ENCODE measurements around the gene CAMKK1. TPM values are rescaled to one million over a fixed set of nuclear protein-coding genes. Genes with fewer than 3 reads are reported as not detected.

Gene CAMKK1
- total and polyA plus RNA-seq, 4 donors = 3.8 to 14.9 (median 9.4) TPM

GRCh38 chr17:3889325-3890012, 3.4 kb downstream of the CAMKK1 start:
- ATAC-seq (ENCODE audit: insufficient read depth, low FRiP score) (no peak), DNase-seq (no peak)
- no peaks in the 10 kb centered on the region for H3K9me3 ChIP-seq (ENCODE audit: control insufficient read depth in 4 of 4, insufficient read depth in 3 of 4, low read length in 3 of 4)
- peak overlapping the region in 1 of 2 donors; percentile 58 for H3K27ac ChIP-seq (ENCODE audit: low read depth in 1 of 2, low read length in 1 of 2)
- H3K4me3 ChIP-seq = no peak overlapping the region
- peaks cover 0 to 43% (median 13%) of the 10 kb centered on the region in 5 donors for H3K4me1 ChIP-seq (ENCODE audit: control insufficient read depth in 5 of 5, insufficient read depth in 5 of 5, low read length in 5 of 5)
- TF ChIP-seq CTCF (IDR thresholded peaks at IDR 0.05; ENCODE audit: control extremely low read depth, extremely low read depth) = no peak
- 90% methylated on average over 17 of the region's 17 CpGs for WGBS, 2 donors
- H3K27me3 ChIP-seq (ENCODE audit: control insufficient read depth in 3 of 3, insufficient read depth in 3 of 3, low read length in 2 of 3) = no peaks in the 10 kb centered on the region
- H3K36me3 ChIP-seq (ENCODE audit: control insufficient read depth in 4 of 4, insufficient read depth in 4 of 4, low read length in 4 of 4) = peaks cover 0 to 2% (median 0%) of the 10 kb centered on the region in 4 donors
- H3K9ac ChIP-seq (ENCODE audit: insufficient read depth in 1 of 2, low read length in 2 of 2) = no peak overlapping the region

DNA sequence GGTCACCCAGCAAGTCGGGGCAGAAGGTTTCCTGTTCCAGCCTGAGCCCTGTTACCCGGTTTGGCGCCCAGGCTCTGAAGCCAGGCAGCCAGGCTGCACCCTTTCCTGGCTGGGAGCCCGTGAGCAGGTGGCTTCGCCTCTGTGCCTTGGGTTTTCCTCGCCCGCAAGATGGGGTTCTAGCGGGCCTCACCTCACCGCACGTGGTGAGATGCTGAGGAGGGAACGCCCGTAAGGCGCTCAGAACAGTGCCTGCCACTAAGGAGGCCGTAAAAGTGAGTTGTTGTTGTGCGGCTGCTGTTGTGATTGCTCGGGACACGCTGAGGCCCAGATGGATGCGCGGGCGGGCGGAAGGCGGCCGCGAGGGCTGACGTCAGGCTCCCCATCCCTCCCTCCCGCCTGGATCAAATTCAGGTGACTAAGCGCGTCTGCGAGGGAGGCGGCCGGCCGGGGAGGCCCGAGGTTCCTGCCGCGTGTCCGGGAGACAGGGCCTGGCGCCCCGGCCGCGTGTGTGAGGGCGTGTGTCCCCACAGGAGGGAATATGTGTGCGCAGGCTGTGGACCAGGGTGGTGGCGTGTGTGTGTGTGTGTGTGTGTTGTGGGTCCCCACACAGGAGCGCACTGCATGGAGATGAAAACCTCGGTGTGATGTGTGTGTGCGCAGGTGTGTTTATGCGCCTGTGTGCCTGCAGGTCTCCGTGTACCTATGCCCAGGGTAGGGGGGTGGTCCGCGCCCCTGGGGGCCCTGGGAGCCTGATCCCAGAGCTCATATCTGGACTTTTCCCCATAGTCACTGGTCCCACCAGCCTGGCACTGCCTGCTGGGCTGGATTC, 4.3 kb downstream of the CAMKK1 start:
- no peak for ATAC-seq (ENCODE audit: insufficient read depth, low FRiP score)
- no peak for TF ChIP-seq CTCF (IDR thresholded peaks at IDR 0.05; ENCODE audit: control extremely low read depth, extremely low read depth)
- Histone ChIP-seq H3K27me3 (ENCODE audit: control insufficient read depth in 3 of 3, insufficient read depth in 3 of 3, low read length in 2 of 3) (no peaks in the 10 kb centered on the region), H3K9ac (ENCODE audit: insufficient read depth in 1 of 2, low read length in 2 of 2) (no peak overlapping the region), H3K4me1 (ENCODE audit: control insufficient read depth in 5 of 5, insufficient read depth in 5 of 5, low read length in 5 of 5) (peaks cover 0 to 34% (median 13%) of the 10 kb centered on the region in 5 donors), H3K4me3 (no peak overlapping the region), H3K9me3 (ENCODE audit: control insufficient read depth in 4 of 4, insufficient read depth in 3 of 4, low read length in 3 of 4) (no peaks in the 10 kb centered on the region), H3K27ac (ENCODE audit: low read depth in 1 of 2, low read length in 1 of 2) (peak overlapping the region; percentile 34 to 36), H3K36me3 (ENCODE audit: control insufficient read depth in 4 of 4, insufficient read depth in 4 of 4, low read length in 4 of 4) (peaks cover 0 to 5% (median 1%) of the 10 kb centered on the region in 4 donors)
- peak; percentile 30 to 50 (median 40) for DNase-seq
- 80 to 85% methylated on average over 50 of the region's 50 CpGs for WGBS, 2 donors

- peaks cover 0 to 33% (median 13%) of the 10 kb centered on the region in 5 donors for H3K4me1 ChIP-seq (ENCODE audit: control insufficient read depth in 5 of 5, insufficient read depth in 5 of 5, low read length in 5 of 5)
- 69 to 78% methylated on average over 9 of the region's 9 CpGs for WGBS, 2 donors
- DNase-seq = no peak
- H3K9ac ChIP-seq (ENCODE audit: insufficient read depth in 1 of 2, low read length in 2 of 2) = no peak overlapping the region
- H3K9me3 ChIP-seq (ENCODE audit: control insufficient read depth in 4 of 4, insufficient read depth in 3 of 4, low read length in 3 of 4) = no peaks in the 10 kb centered on the region
- H3K36me3 ChIP-seq (ENCODE audit: control insufficient read depth in 4 of 4, insufficient read depth in 4 of 4, low read length in 4 of 4) = peaks cover 0 to 6% (median 3%) of the 10 kb centered on the region in 4 donors
- TF ChIP-seq CTCF (IDR thresholded peaks at IDR 0.05; ENCODE audit: control extremely low read depth, extremely low read depth) = no peak
- H3K4me3 ChIP-seq = no peak overlapping the region
- peak overlapping the region; percentile 36 to 40 for H3K27ac ChIP-seq (ENCODE audit: low read depth in 1 of 2, low read length in 1 of 2)
- no peaks in the 10 kb centered on the region for H3K27me3 ChIP-seq (ENCODE audit: control insufficient read depth in 3 of 3, insufficient read depth in 3 of 3, low read length in 2 of 3)
- no peak for ATAC-seq (ENCODE audit: insufficient read depth, low FRiP score)
Observed at GRCh38 chr17:3887804-3888203, 5.0 kb downstream of the CAMKK1 start.
